HEK293 (cell line): ENCODE data around the gene CYCS.

Source experiments
- CTCF ChIP-seq: fragments of 450-650 bp; formaldehyde crosslinking; IDR thresholded peaks from 2 replicates; pipeline ENCODE4 v1.5.1; 2016; ENCODE audit warnings: missing biosample characterization, missing genetic modification characterization
- HOXC10 ChIP-seq: sonication (generic); formaldehyde crosslinking; IDR thresholded peaks from 2 replicates; pipeline ENCODE4 v1.8.1; 2023; ENCODE audit warnings: mild to moderate bottlenecking, missing genetic modification reagents
- MYNN ChIP-seq: fragments of 450-650 bp; formaldehyde crosslinking; IDR thresholded peaks from 2 replicates; pipeline ENCODE4 v1.5.1; 2016; ENCODE audit warnings: missing biosample characterization, missing genetic modification characterization, borderline replicate concordance
- ZBTB21 ChIP-seq: fragments of 450-650 bp; formaldehyde crosslinking; IDR thresholded peaks from 2 replicates; pipeline ENCODE4 v1.5.1; 2017; ENCODE audit warnings: missing biosample characterization, missing genetic modification characterization
- ZNF112 ChIP-seq: fragments of 450-650 bp; formaldehyde crosslinking; IDR thresholded peaks from 2 replicates; pipeline ENCODE4 v1.5.0; 2017; ENCODE audit warnings: missing biosample characterization, missing genetic modification characterization
- ZNF133 ChIP-seq: fragments of 450-650 bp; formaldehyde crosslinking; IDR thresholded peaks from 2 replicates; pipeline ENCODE4 v1.5.1; 2016; ENCODE audit warnings: missing biosample characterization, missing genetic modification characterization
- ZNF274 ChIP-seq, 2 experiments: fragments of 200-500 bp in 1 of 2; fragments of 450-650 bp in 1 of 2; sonication (Bioruptor generic) in 1 of 2; formaldehyde crosslinking in 1 of 2; IDR thresholded peaks; 2 replicates each; pipeline versions ENCODE4 v1.5.1 to v1.6.1; 2014 to 2016; ENCODE audit warnings: borderline replicate concordance in 1 of 2, inconsistent platforms in 1 of 2, low read length in 1 of 2, missing biosample characterization in 1 of 2, missing genetic modification characterization in 1 of 2
- ZNF335 ChIP-seq: fragments of 450-650 bp; formaldehyde crosslinking; conservative IDR thresholded peaks from 2 replicates; pipeline ENCODE4 v1.5.1; 2016; ENCODE audit warnings: missing biosample characterization, missing genetic modification characterization
- ZNF571 ChIP-seq: fragments of 450-650 bp; formaldehyde crosslinking; IDR thresholded peaks from 2 replicates; pipeline ENCODE4 v1.5.0; 2017; ENCODE audit warnings: missing biosample characterization, missing genetic modification characterization
- ZNF596 ChIP-seq: fragments of 450-650 bp; IDR thresholded peaks from 2 replicates; pipeline ENCODE4 v1.5.0; 2018; ENCODE audit warnings: missing biosample characterization, mild to moderate bottlenecking, missing genetic modification characterization, moderate library complexity
- ZNF747 ChIP-seq: fragments of 450-650 bp; formaldehyde crosslinking; IDR thresholded peaks from 2 replicates; pipeline ENCODE4 v1.5.1; 2016; ENCODE audit warnings: missing biosample characterization, missing genetic modification characterization
- ZXDB ChIP-seq: fragments of 450-650 bp; formaldehyde crosslinking; IDR thresholded peaks from 2 replicates; pipeline ENCODE4 v1.5.1; 2016; ENCODE audit warnings: missing biosample characterization, missing genetic modification characterization
- TF ChIP-seq, protein P1 (sequence below): fragments of 450-650 bp; formaldehyde crosslinking; IDR thresholded peaks from 2 replicates; pipeline ENCODE4 v1.5.1; 2017; ENCODE audit warnings: missing biosample characterization, missing genetic modification characterization
- TF ChIP-seq, protein P2 (sequence below): fragments of 450-650 bp; formaldehyde crosslinking; IDR thresholded peaks from 2 replicates; pipeline ENCODE4 v1.5.1; 2016; ENCODE audit warnings: missing biosample characterization, missing genetic modification characterization

DNA sequence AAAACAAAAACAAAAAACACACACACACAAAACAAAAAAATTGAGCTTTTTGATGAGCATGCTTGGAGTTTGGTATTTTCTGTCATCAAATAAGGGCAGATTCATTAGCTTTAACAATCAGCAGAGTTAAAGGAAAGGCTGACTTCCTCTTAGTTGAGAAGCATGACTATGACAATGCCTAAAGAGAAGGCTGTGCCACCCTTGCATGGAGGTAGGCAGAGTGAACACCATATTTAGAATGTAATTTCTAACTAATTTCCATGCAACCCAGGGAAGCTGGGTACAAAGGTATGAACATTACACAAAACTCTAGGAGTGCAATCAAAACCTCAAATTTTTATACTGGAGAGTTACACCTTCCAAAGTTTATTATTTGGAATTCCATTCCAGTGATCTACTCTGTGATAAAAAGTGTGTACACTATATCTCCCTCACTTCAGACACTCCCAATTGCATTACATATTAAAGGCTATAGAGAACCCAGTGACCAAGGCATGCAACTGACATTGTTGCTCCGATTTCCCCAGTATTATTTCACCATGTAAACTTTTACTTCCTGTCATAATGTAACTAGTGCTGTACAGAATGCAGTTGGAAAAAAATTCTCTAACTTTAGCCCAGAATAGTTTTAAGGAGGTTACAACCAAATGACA is 9.4 kb upstream of the CYCS start:
- TF ChIP-seq CTCF (tag by site-specific recombination) (no peak), ZNF747 (tag by site-specific recombination) (no peak), ZNF335 (no peak), ZNF274 (IDR thresholded peaks at IDR 0.05; ENCODE audit: low read length) (no peak), ZNF274 (tag by site-specific recombination; IDR thresholded peaks at IDR 0.05; ENCODE audit: borderline replicate concordance) (no peak), HOXC10 (CRISPR knock-in tag) (no peak), MYNN (tag by site-specific recombination) (no peak), ZBTB21 (no peak), ZXDB (tag by site-specific recombination) (no peak), ZNF596 (no peak), ZNF133 (tag by site-specific recombination) (no peak), ZNF112 (no peak), ZNF571 (tag by site-specific recombination) (no peak)
- TF ChIP-seq, protein P1, sequence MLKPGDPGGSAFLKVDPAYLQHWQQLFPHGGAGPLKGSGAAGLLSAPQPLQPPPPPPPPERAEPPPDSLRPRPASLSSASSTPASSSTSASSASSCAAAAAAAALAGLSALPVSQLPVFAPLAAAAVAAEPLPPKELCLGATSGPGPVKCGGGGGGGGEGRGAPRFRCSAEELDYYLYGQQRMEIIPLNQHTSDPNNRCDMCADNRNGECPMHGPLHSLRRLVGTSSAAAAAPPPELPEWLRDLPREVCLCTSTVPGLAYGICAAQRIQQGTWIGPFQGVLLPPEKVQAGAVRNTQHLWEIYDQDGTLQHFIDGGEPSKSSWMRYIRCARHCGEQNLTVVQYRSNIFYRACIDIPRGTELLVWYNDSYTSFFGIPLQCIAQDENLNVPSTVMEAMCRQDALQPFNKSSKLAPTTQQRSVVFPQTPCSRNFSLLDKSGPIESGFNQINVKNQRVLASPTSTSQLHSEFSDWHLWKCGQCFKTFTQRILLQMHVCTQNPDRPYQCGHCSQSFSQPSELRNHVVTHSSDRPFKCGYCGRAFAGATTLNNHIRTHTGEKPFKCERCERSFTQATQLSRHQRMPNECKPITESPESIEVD = no peak
- TF ChIP-seq, protein P2, sequence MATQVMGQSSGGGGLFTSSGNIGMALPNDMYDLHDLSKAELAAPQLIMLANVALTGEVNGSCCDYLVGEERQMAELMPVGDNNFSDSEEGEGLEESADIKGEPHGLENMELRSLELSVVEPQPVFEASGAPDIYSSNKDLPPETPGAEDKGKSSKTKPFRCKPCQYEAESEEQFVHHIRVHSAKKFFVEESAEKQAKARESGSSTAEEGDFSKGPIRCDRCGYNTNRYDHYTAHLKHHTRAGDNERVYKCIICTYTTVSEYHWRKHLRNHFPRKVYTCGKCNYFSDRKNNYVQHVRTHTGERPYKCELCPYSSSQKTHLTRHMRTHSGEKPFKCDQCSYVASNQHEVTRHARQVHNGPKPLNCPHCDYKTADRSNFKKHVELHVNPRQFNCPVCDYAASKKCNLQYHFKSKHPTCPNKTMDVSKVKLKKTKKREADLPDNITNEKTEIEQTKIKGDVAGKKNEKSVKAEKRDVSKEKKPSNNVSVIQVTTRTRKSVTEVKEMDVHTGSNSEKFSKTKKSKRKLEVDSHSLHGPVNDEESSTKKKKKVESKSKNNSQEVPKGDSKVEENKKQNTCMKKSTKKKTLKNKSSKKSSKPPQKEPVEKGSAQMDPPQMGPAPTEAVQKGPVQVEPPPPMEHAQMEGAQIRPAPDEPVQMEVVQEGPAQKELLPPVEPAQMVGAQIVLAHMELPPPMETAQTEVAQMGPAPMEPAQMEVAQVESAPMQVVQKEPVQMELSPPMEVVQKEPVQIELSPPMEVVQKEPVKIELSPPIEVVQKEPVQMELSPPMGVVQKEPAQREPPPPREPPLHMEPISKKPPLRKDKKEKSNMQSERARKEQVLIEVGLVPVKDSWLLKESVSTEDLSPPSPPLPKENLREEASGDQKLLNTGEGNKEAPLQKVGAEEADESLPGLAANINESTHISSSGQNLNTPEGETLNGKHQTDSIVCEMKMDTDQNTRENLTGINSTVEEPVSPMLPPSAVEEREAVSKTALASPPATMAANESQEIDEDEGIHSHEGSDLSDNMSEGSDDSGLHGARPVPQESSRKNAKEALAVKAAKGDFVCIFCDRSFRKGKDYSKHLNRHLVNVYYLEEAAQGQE (tag by site-specific recombination) = no peak
